Stomach (tissue), 9 donors: Measurements from ENCODE around the gene LOXL3. TPM values are rescaled to one million over a fixed set of nuclear protein-coding genes. Genes with fewer than 3 reads are reported as not detected.

Experiments
- DNase-seq, 2 donors: peaks; one replicate each; pipeline versions ENCODE4 v3.0.0 to v3.0.0-alpha.2; 2013 to 2019
- H3K27ac ChIP-seq, 5 donors: fragments of 200-600 bp in 4 of 5; sonication (generic) in 4 of 5; one replicate each; pipeline ENCODE4 v1.5.1; 2013 to 2019; ENCODE audit warnings: mild to moderate bottlenecking in 1 of 5, moderate library complexity in 1 of 5
- H3K27me3 ChIP-seq, 3 donors: fragments of 200-600 bp; sonication (generic); one replicate each; pipeline ENCODE4 v1.5.1; 2017 to 2019; ENCODE audit warnings: mixed run types in 1 of 3
- H3K36me3 ChIP-seq, 4 donors: fragments of 200-600 bp; sonication (generic); 1 replicate in 3 of 4; 2 replicates in 1 of 4; pipeline ENCODE4 v1.5.1; 2016 to 2019
- H3K4me1 ChIP-seq, 4 donors: fragments of 200-600 bp; sonication (generic); one replicate each; pipeline ENCODE4 v1.5.1; 2016 to 2019
- H3K4me3 ChIP-seq, 4 donors: fragments of 200-600 bp; sonication (generic) in 3 of 4; one replicate each; pipeline ENCODE4 v1.5.1; 2016 to 2019; ENCODE audit warnings: mild to moderate bottlenecking in 1 of 4
- H3K9me3 ChIP-seq, 4 donors: fragments of 200-600 bp; sonication (generic); one replicate each; pipeline ENCODE4 v1.5.1; 2016 to 2019
- CTCF ChIP-seq, 7 experiments: fragments of 450-650 bp in 4 of 7; fragments of 200-600 bp in 3 of 7; sonication (generic) in 3 of 7; IDR thresholded peaks; one replicate each; pipeline ENCODE4 v1.5.1; 2016 to 2019; ENCODE audit warnings: antibody characterized with exemption in 7 of 7, control low read depth in 2 of 7, mild to moderate bottlenecking in 1 of 7
- EP300 ChIP-seq: sonication (generic); formaldehyde crosslinking; IDR thresholded peaks from one replicate; pipeline ENCODE4 v1.6.1; 2017; ENCODE audit warnings: antibody characterized with exemption
- POLR2A ChIP-seq, 4 donors: fragments of 450-650 bp; IDR thresholded peaks; one replicate each; pipeline ENCODE4 v1.6.1; 2016; ENCODE audit warnings: antibody characterized with exemption in 4 of 4, control low read depth in 2 of 4, mild to moderate bottlenecking in 1 of 4, moderate library complexity in 1 of 4
- POLR2AphosphoS5 ChIP-seq, 3 donors: sonication (generic); formaldehyde crosslinking; IDR thresholded peaks; one replicate each; pipeline ENCODE4 v1.6.1; 2016; ENCODE audit warnings: antibody characterized with exemption in 3 of 3
- WGBS, 5 donors: extraction: QIAGEN DNeasy Blood & Tissue Kit in 3 of 5; methylation state at CpG; one replicate each; pipeline versions ENCODE4 v1.1.5 to v1.1.7; 2013 to 2018; 5-methylcytosine and 5-hydroxymethylcytosine counted together
- intact Hi-C: fragments of 100-400 bp; cut with DNase I; formaldehyde crosslinking; loops from one replicate; pipeline ENCODE4 v1.15.1; 2023; ENCODE audit warnings: low total_unique reads
- polyA plus RNA-seq, 3 donors: library from polyadenylated mRNA; stranded (reverse); fragments of 200-250 nt; gene quantifications; one replicate each; pipeline ENCODE4 v1.2.3, GENCODE V29; 2013
- total RNA-seq, 5 donors: library from RNA; depleted of rRNA; stranded (reverse); fragments of >200 nt; gene quantifications; one replicate each; pipeline versions ENCODE4 v1.1.0 to v1.2.3, GENCODE V29; 2014 to 2016
- donor health status: healthy with polysubstance abuse.
- donor health status: Bipolar disorder and iron deficiency.
- donor health status: healthy.

The LOXL3 gene
- total and polyA plus RNA-seq, 8 donors, result 0.76 to 49.0 (median 1.4) TPM

- intact Hi-C loops, result loop anchor here (10.0 kb wide), 1 partner anchor 49 kb away; no protein-coding TSS in a partner anchor
- no peak overlapping the region for H3K4me3 ChIP-seq
- TF ChIP-seq POLR2AphosphoS5 (IDR thresholded peaks at IDR 0.05), result no peak
- H3K27ac ChIP-seq, result no peak overlapping the region
- H3K4me1 ChIP-seq, result peaks cover 0 to 6% (median 0%) of the 10 kb centered on the region in 4 donors
- H3K36me3 ChIP-seq, result no peaks in the 10 kb centered on the region
- peak in 1 of 2 donors; percentile 26 for DNase-seq
- H3K9me3 ChIP-seq, result no peaks in the 10 kb centered on the region
- no peaks in the 10 kb centered on the region for H3K27me3 ChIP-seq
Observed at GRCh38 chr2:74583504-74583903, 29.8 kb upstream of the LOXL3 start.

DNA sequence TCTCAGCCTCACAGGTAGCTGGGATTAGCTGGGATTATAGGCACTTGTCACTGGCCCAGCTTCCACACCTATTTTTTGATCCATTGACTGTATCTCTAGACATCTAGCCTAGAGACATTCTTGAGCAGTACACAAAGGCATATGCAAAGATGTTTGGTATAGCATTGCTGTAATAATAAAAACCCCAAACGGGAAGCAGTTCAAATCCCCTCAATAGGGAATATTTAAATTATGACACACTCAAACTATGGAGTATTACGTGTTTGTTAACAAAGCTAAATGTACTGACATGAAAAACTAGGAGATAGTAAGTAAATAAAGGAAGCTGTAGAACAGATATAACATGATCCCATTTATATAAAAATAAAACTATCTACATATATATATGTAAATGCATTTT lies 28.4 kb upstream of the LOXL3 start:
- Histone ChIP-seq H3K9me3 (no peaks in the 10 kb centered on the region), H3K36me3 (no peaks in the 10 kb centered on the region), H3K27me3 (no peaks in the 10 kb centered on the region), H3K4me1 (peaks cover 0 to 14% (median 0%) of the 10 kb centered on the region in 4 donors), H3K27ac (no peak overlapping the region), H3K4me3 (no peak overlapping the region)
- intact Hi-C loops, result loop anchor here (10.0 kb wide), 1 partner anchor 47 kb away; no protein-coding TSS in a partner anchor
- DNase-seq, result no peak
- TF ChIP-seq POLR2AphosphoS5 (IDR thresholded peaks at IDR 0.05) (no peak), CTCF (IDR thresholded peaks at IDR 0.05) (no peak), EP300 (no peak), POLR2A (IDR thresholded peaks at IDR 0.05) (no peak)
- WGBS, 5 donors, result 73 to 86% (median 75%) methylated on average over 2 of the region's 2 CpGs

DNA sequence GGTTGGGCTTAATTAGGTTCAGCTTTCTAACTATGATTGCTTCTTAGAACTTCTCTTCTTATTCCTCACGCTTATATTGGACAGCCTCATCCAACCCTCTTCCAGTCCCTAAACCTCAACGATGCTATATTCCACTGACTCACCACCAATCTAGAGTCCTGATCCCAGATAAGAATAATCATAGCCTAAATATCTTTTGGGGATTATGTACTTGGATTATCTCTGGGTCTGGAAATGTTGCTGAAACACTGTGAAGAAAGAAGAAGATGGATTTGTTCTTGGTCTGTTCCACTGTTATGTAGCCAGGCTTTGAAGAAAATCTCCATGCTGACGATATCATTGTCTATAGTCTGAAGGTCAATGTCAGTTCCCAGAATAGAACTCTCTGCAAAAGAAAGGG lies 27.7 kb upstream of the LOXL3 start:
- Histone ChIP-seq H3K9me3 (no peaks in the 10 kb centered on the region), H3K27me3 (no peaks in the 10 kb centered on the region), H3K4me3 (no peak overlapping the region), H3K4me1 (peaks cover 0 to 16% (median 0%) of the 10 kb centered on the region in 4 donors), H3K36me3 (no peaks in the 10 kb centered on the region), H3K27ac (no peak overlapping the region)
- WGBS, 5 donors, result 74 to 89% (median 87%) methylated on average over 3 of the region's 3 CpGs
- TF ChIP-seq EP300 (no peak), CTCF (IDR thresholded peaks at IDR 0.05) (no peak), POLR2AphosphoS5 (IDR thresholded peaks at IDR 0.05) (no peak), POLR2A (IDR thresholded peaks at IDR 0.05) (no peak)
- intact Hi-C loops, result loop anchor here (10.0 kb wide), 1 partner anchor 47 kb away; no protein-coding TSS in a partner anchor
- no peak for DNase-seq

- TF ChIP-seq POLR2AphosphoS5 (IDR thresholded peaks at IDR 0.05), result no peak
- no peak for TF ChIP-seq CTCF (IDR thresholded peaks at IDR 0.05)
- TF ChIP-seq EP300, result no peak
- TF ChIP-seq POLR2A (IDR thresholded peaks at IDR 0.05), result no peak
- H3K27ac ChIP-seq, result no peak overlapping the region
Observed at GRCh38 chr2:74578408-74578807, 24.7 kb upstream of the LOXL3 start.

GRCh38 chr2:74577448-74577847 lies 23.7 kb upstream of the LOXL3 start:
- H3K4me1 ChIP-seq, result peaks cover 0 to 15% (median 0%) of the 10 kb centered on the region in 4 donors
- 28 to 57% (median 44%) methylated on average over 2 of the region's 2 CpGs for WGBS, 5 donors
- H3K27me3 ChIP-seq, result no peaks in the 10 kb centered on the region
- no peak for TF ChIP-seq CTCF (IDR thresholded peaks at IDR 0.05)
- no peak for TF ChIP-seq EP300
- no peak for TF ChIP-seq POLR2A (IDR thresholded peaks at IDR 0.05)
- no peak for TF ChIP-seq POLR2AphosphoS5 (IDR thresholded peaks at IDR 0.05)
- no peaks in the 10 kb centered on the region for H3K9me3 ChIP-seq
- DNase-seq, result peak in 1 of 2 donors; percentile 44
- H3K4me3 ChIP-seq, result no peak overlapping the region
- no peaks in the 10 kb centered on the region for H3K36me3 ChIP-seq
- H3K27ac ChIP-seq, result peak overlapping the region in 2 of 5 donors; percentile 10 to 60
- intact Hi-C loops, result no loop called here

More at GRCh38 chr2:74578408-74578807, 24.7 kb upstream of the LOXL3 start:
- no peaks in the 10 kb centered on the region for H3K27me3 ChIP-seq
- peaks cover 0 to 15% (median 0%) of the 10 kb centered on the region in 4 donors for H3K4me1 ChIP-seq
- no peaks in the 10 kb centered on the region for H3K36me3 ChIP-seq
- DNase-seq, result no peak
- H3K9me3 ChIP-seq, result no peaks in the 10 kb centered on the region
- intact Hi-C loops, result no loop called here
- 78 to 91% (median 85%) methylated on average over 3 of the region's 3 CpGs for WGBS, 5 donors
- no peak overlapping the region for H3K4me3 ChIP-seq
